Sigmoid colon (tissue), 7 donors: ENCODE measurements around the gene TM9SF2. TPM values are rescaled to one million over a fixed set of nuclear protein-coding genes. Genes with fewer than 3 reads are reported as not detected.
A peak's percentile ranks its signal among the peaks of the same experiment; 100 is the strongest.

ENCODE experiments used
- DNase-seq: peaks from one replicate; pipeline ENCODE4 v3.0.0-alpha.2; 2019
- H3K27ac ChIP-seq, 4 donors: fragments of 200-600 bp; sonication (generic); one replicate each; pipeline ENCODE4 v1.5.1; 2016 to 2019; ENCODE audit warnings: mild to moderate bottlenecking in 1 of 4
- H3K27me3 ChIP-seq, 3 donors: fragments of 200-600 bp; sonication (generic); one replicate each; pipeline ENCODE4 v1.5.1; 2019; ENCODE audit warnings: mild to moderate bottlenecking in 1 of 3
- H3K36me3 ChIP-seq, 4 donors: fragments of 200-600 bp; sonication (generic); one replicate each; pipeline ENCODE4 v1.5.1; 2016 to 2019
- H3K4me1 ChIP-seq, 4 donors: fragments of 200-600 bp; sonication (generic); one replicate each; pipeline ENCODE4 v1.5.1; 2017 to 2019
- H3K4me3 ChIP-seq, 4 donors: fragments of 200-600 bp; sonication (generic); one replicate each; pipeline ENCODE4 v1.5.1; 2017 to 2019; ENCODE audit warnings: mild to moderate bottlenecking in 2 of 4, moderate library complexity in 1 of 4
- H3K9me3 ChIP-seq, 4 donors: fragments of 200-600 bp in 3 of 4; sonication (generic) in 3 of 4; one replicate each; pipeline versions ENCODE4 v1.5.1 to v1.6.1; 2013 to 2019
- EP300 ChIP-seq, 4 donors: sonication (generic); formaldehyde crosslinking; IDR thresholded peaks; one replicate each; pipeline ENCODE4 v1.6.1; 2017; ENCODE audit warnings: antibody characterized with exemption in 4 of 4
- POLR2A ChIP-seq, 2 donors: fragments of 450-650 bp; IDR thresholded peaks; one replicate each; pipeline ENCODE4 v1.6.1; 2016; ENCODE audit warnings: antibody characterized with exemption in 2 of 2, mild to moderate bottlenecking in 2 of 2, moderate library complexity in 2 of 2
- POLR2AphosphoS5 ChIP-seq, 4 donors: sonication (generic); formaldehyde crosslinking; IDR thresholded peaks; one replicate each; pipeline ENCODE4 v1.6.1; 2017; ENCODE audit warnings: antibody characterized with exemption in 4 of 4
- WGBS, 2 donors: extraction: QIAGEN DNeasy Blood & Tissue Kit; methylation state at CpG; one replicate each; pipeline ENCODE4 v1.1.7; 2013; 5-methylcytosine and 5-hydroxymethylcytosine counted together
- intact Hi-C: fragments of 100-400 bp; cut with DNase I; formaldehyde crosslinking; loops from one replicate; pipeline ENCODE4 v1.15.1; 2023
- polyA plus RNA-seq, 3 donors: library from polyadenylated mRNA; stranded (reverse); fragments of 200-250 nt; gene quantifications; one replicate each; pipeline ENCODE4 v1.2.3, GENCODE V29; 2013
- total RNA-seq, 4 donors: library from RNA; depleted of rRNA; stranded (reverse); fragments of >200 nt; gene quantifications; one replicate each; pipeline ENCODE4 v1.1.0, GENCODE V29; 2016
- TF ChIP-seq, protein P1 (sequence below), 4 experiments: fragments of 450-650 bp in 3 of 4; fragments of 200-600 bp in 1 of 4; IDR thresholded peaks; one replicate each; pipeline ENCODE4 v1.5.1; 2016 to 2019; ENCODE audit warnings: antibody characterized with exemption in 4 of 4, mild to moderate bottlenecking in 3 of 4, moderate library complexity in 2 of 4
- donor health status: healthy with polysubstance abuse.
- donor health status: Bipolar disorder and iron deficiency.
- donor health status: healthy.

TM9SF2 gene
- total and polyA plus RNA-seq, 7 donors = 21.6 to 110 (median 61.6) TPM

DNA sequence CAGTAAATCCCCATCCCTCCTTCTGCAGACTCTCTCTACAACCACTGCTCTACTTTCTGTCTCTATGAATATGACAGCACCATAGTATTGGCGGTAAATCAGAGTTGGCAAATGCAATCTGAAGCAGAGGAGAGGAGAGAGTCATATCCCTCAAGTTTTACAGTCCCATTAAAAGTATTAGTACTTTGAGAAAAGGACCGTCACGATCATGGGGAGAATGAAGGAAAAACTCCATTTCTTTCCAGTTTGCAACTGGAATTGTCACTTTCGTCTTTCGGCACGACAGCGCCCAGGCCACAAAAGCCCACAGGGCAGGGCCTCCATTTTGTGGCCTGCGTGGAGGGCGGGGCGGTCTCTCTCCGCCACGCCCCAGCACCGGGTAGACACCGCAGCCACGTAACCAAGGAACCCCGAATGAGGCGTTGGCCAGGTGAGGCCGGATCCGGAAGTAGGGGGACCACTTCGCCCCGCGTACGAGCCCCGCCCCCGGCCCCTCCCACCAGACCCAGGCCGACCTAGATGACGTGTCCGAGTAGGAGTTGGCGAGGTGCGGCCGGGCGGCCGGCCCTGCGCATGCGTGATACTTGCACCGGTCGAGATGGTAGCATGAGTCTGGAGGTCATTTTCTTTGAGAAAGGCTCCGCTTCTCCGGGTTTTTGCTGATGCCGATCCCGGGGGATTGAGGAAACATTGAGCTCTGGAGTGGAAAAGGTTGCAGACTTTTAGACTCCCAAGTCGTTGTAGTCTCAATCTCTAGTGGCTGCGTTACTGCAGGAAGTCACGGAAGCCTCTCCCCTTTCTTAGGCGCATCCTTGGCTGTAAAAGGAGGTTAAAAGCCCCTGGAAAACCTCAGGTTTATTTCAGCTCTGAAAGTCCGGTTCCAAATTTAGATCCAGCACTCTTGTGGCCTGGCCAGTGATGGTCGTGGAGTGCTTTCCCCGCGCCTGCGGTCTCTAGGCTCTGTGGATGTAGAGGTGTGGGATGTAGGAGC lies 2.8 kb upstream of the TM9SF2 start:
- TF ChIP-seq POLR2A (IDR thresholded peaks at IDR 0.05) (peak in 1 of 2 donors; percentile 37), EP300 (IDR thresholded peaks at IDR 0.05) (no peak), POLR2AphosphoS5 (IDR thresholded peaks at IDR 0.05) (peak in 3 of 4 donors; percentile 52 to 80 (median 61))
- TF ChIP-seq, protein P1, sequence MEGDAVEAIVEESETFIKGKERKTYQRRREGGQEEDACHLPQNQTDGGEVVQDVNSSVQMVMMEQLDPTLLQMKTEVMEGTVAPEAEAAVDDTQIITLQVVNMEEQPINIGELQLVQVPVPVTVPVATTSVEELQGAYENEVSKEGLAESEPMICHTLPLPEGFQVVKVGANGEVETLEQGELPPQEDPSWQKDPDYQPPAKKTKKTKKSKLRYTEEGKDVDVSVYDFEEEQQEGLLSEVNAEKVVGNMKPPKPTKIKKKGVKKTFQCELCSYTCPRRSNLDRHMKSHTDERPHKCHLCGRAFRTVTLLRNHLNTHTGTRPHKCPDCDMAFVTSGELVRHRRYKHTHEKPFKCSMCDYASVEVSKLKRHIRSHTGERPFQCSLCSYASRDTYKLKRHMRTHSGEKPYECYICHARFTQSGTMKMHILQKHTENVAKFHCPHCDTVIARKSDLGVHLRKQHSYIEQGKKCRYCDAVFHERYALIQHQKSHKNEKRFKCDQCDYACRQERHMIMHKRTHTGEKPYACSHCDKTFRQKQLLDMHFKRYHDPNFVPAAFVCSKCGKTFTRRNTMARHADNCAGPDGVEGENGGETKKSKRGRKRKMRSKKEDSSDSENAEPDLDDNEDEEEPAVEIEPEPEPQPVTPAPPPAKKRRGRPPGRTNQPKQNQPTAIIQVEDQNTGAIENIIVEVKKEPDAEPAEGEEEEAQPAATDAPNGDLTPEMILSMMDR (IDR thresholded peaks at IDR 0.05) = no peak
- 2 to 4% methylated on average over 50 of the region's 50 CpGs for WGBS, 2 donors
- peak overlapping the region; percentile 78 to 89 (median 86) for H3K27ac ChIP-seq
- peak overlapping the region; percentile 37 to 61 (median 56) for H3K4me3 ChIP-seq
- peaks cover 5 to 41% (median 34%) of the 10 kb centered on the region in 4 donors for H3K4me1 ChIP-seq
- intact Hi-C loops = loop anchor here (2.0 kb wide), 1 partner anchor 1176 kb away; the partner anchor contains the start of gene TMTC4
- no peaks in the 10 kb centered on the region for H3K27me3 ChIP-seq
- H3K36me3 ChIP-seq = no peaks in the 10 kb centered on the region
- no peaks in the 10 kb centered on the region for H3K9me3 ChIP-seq
- DNase-seq = peak; percentile 99

DNA sequence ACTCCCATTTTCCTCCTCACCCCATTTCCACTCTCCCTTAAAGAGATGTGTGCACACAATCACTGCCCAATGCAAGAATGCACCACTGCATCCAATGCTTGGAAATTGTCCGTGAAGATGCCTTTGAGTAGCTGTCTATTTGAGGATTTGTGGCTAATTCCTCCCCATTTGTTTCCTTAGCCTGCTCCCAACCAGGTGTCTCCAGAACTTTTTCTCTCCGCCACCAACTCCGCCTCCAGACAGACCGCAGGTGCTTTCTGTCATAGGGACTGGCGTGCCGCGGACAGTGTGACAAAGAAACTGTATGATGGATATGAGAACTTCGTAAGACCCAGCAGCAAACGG lies 461 bp upstream of the TM9SF2 start:
- H3K27me3 ChIP-seq = no peaks in the 10 kb centered on the region
- peaks cover 5 to 48% (median 44%) of the 10 kb centered on the region in 4 donors for H3K4me1 ChIP-seq
- no peaks in the 10 kb centered on the region for H3K36me3 ChIP-seq
- DNase-seq = no peak
- intact Hi-C loops = loop anchor here (5.0 kb wide), 4 partner anchors 59 to 299 kb away; partner anchors contain the start of genes CLYBL, GPR183 and UBAC2
- TF ChIP-seq EP300 (IDR thresholded peaks at IDR 0.05) = peak in 1 of 4 donors; percentile 13
- no peak for TF ChIP-seq POLR2A (IDR thresholded peaks at IDR 0.05)
- peak overlapping the region; percentile 89 to 91 (median 90) for H3K27ac ChIP-seq
- peak overlapping the region; percentile 77 to 88 (median 81) for H3K4me3 ChIP-seq
- H3K9me3 ChIP-seq = no peaks in the 10 kb centered on the region
- WGBS, 2 donors = 0% methylated on average over 9 of the region's 9 CpGs

DNA sequence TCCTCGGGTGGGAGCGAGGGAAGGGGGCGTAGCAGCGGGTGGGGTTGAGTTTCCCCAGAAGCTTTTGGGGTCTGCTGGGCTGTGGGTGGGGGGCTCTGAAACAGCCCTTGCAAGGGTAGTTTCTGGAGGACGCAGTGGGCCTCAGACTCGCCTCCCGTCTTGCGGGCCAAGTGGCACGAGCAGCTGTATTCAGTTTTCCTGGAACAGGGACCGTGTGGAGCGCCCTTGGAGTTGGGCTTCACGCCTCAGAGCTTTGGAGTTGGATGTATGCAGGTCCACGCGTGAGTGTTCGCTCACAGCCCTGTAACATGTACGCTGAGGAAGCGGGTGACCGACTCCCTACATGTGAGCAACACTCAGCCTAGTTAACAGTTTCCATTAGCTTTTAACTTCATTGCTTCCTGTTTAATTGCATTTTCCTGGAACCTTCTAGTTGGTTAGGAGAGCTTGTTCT lies 603 bp downstream of the TM9SF2 start:
- Histone ChIP-seq H3K9me3 (no peaks in the 10 kb centered on the region), H3K27ac (peak overlapping the region; percentile 89 to 91 (median 90)), H3K36me3 (no peaks in the 10 kb centered on the region), H3K4me1 (peaks cover 5 to 54% (median 48%) of the 10 kb centered on the region in 4 donors), H3K27me3 (no peaks in the 10 kb centered on the region), H3K4me3 (peak overlapping the region; percentile 77 to 88 (median 81))
- intact Hi-C loops = loop anchor here (5.0 kb wide), 4 partner anchors 60 to 300 kb away; partner anchors contain the start of genes CLYBL, GPR183 and UBAC2
- DNase-seq = peak; percentile 68
- 0 to 1% methylated on average over 18 of the region's 18 CpGs for WGBS, 2 donors
- TF ChIP-seq, protein P1 (IDR thresholded peaks at IDR 0.05) = no peak
- TF ChIP-seq POLR2A (IDR thresholded peaks at IDR 0.05) = no peak
- no peak for TF ChIP-seq EP300 (IDR thresholded peaks at IDR 0.05)
- TF ChIP-seq POLR2AphosphoS5 (IDR thresholded peaks at IDR 0.05) = no peak

DNA sequence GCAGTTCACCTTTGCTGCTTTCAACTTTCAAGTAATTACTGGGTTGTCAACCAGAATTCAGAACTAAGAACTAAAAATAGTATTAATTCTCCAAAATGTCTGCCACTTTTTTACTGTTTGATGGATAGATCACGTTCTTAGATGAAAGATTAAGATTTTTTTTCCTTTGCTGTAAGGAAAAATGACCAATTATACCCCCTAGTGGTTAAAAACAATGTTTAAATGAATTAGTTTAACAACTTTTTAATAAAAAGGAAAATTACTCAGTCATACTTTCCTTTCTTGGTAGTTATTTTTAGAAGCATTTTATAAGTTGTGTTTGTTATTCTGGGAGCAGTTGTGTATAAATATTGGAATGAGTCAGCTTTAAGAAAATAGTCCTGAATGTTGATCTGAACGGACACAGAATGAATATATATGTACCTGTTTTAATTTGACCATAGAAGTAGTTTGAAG lies 4.6 kb downstream of the TM9SF2 start:
- no peak for DNase-seq
- Histone ChIP-seq H3K27ac (no peak overlapping the region), H3K4me1 (peaks cover 0 to 48% (median 37%) of the 10 kb centered on the region in 4 donors), H3K36me3 (peaks cover 0 to 9% (median 2%) of the 10 kb centered on the region in 4 donors), H3K27me3 (no peaks in the 10 kb centered on the region), H3K4me3 (no peak overlapping the region), H3K9me3 (no peaks in the 10 kb centered on the region)
- TF ChIP-seq, protein P1 (IDR thresholded peaks at IDR 0.05) = peak in 1 of 4 experiments; percentile 7
- TF ChIP-seq POLR2AphosphoS5 (IDR thresholded peaks at IDR 0.05) (no peak), EP300 (IDR thresholded peaks at IDR 0.05) (no peak), POLR2A (IDR thresholded peaks at IDR 0.05) (no peak)
- 30 to 39% methylated on average over 2 of the region's 2 CpGs for WGBS, 2 donors
- intact Hi-C loops = no loop called here

DNA sequence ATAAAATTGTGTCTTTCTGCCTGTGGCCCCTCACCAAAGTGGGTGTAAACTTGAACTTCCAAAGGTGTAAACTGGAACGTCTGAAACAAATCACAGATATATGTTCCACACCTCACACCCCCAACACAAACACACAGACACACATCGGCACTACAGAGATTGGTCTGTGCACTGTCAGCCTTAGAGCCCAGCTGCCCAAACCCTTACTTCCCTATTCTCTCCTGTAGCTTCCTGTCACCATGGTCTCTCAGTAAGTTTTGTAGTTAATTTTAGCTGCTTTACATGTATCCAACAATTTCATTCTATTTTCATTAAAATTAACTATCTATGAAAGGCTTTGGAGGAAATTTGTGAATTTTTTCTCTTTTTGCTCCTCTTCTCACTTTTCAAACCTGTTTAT lies 5.4 kb downstream of the TM9SF2 start:
- Histone ChIP-seq H3K4me3 (no peak overlapping the region), H3K9me3 (no peaks in the 10 kb centered on the region), H3K36me3 (peaks cover 0 to 9% (median 2%) of the 10 kb centered on the region in 4 donors), H3K4me1 (peaks cover 0 to 54% (median 38%) of the 10 kb centered on the region in 4 donors), H3K27ac (no peak overlapping the region), H3K27me3 (no peaks in the 10 kb centered on the region)
- TF ChIP-seq POLR2A (IDR thresholded peaks at IDR 0.05) (no peak), EP300 (IDR thresholded peaks at IDR 0.05) (no peak), POLR2AphosphoS5 (IDR thresholded peaks at IDR 0.05) (no peak)
- TF ChIP-seq, protein P1 (IDR thresholded peaks at IDR 0.05) = no peak
- DNase-seq = no peak
- 12 to 18% methylated on average over 2 of the region's 2 CpGs for WGBS, 2 donors
- intact Hi-C loops = no loop called here
